Measurements from ENCODE around the gene SYNE4.

GRCh38 chr19:35988824-35989223, 19.8 kb downstream of the SYNE4 start:
- TF ChIP-seq POLR2A (IDR thresholded peaks at IDR 0.05; ENCODE audit: low read length) (no peak), GATA1 (IDR thresholded peaks at IDR 0.05; ENCODE audit: low read depth, low read length) (no peak)

Data from erythroblast (primary cell).